GM23338 (cell line): ENCODE results near the gene TXNDC2. TPM values are rescaled to one million over a fixed set of nuclear protein-coding genes. Genes with fewer than 3 reads are reported as not detected.

Source experiments
- ATAC-seq: fragments of 200-7000 bp; cut with Tn5 transposase; 3 replicates; pipeline ENCODE4 v1.9.1; 2020
- DNase-seq: peaks from one replicate; pipeline ENCODE4 v3.0.0-alpha.2; 2015; ENCODE audit warnings: low spot score
- H2AFZ ChIP-seq: fragments of 200-600 bp; sonication (generic); 2 replicates; pipeline ENCODE4 v1.8.0; 2016; ENCODE audit warnings: antibody characterized with exemption, mild to moderate bottlenecking, moderate library complexity
- H3F3A ChIP-seq: fragments of 200-600 bp; sonication (generic); replicated peaks from 2 replicates; pipeline ENCODE4 v1.8.0; 2017; ENCODE audit warnings: antibody characterized with exemption, mixed run types, low read depth
- H3K27ac ChIP-seq: fragments of 200-600 bp; sonication (generic); 2 replicates; pipeline ENCODE4 v1.6.1; 2016; ENCODE audit warnings: low read depth
- H3K27me3 ChIP-seq: fragments of 200-600 bp; sonication (generic); 2 replicates; pipeline ENCODE4 v1.8.0; 2016; ENCODE audit warnings: mild to moderate bottlenecking, mixed run types, moderate library complexity; ENCODE audit not compliant: insufficient read depth
- H3K36me3 ChIP-seq: fragments of 200-600 bp; sonication (generic); 2 replicates; pipeline ENCODE4 v1.8.0; 2016; ENCODE audit warnings: mild to moderate bottlenecking; ENCODE audit not compliant: insufficient read depth
- H3K4me1 ChIP-seq: fragments of 200-600 bp; sonication (generic); 2 replicates; pipeline ENCODE4 v1.8.0; 2016; ENCODE audit warnings: mild to moderate bottlenecking, moderate library complexity; ENCODE audit not compliant: insufficient read depth
- H3K4me2 ChIP-seq: fragments of 200-600 bp; sonication (generic); 2 replicates; pipeline ENCODE4 v1.7.1; 2017; ENCODE audit warnings: mixed run types
- H3K4me3 ChIP-seq: fragments of 200-600 bp; sonication (generic); 2 replicates; pipeline ENCODE4 v1.6.1; 2016; ENCODE audit warnings: mixed run types
- H3K79me2 ChIP-seq: fragments of 200-600 bp; sonication (generic); replicated peaks from 2 replicates; pipeline ENCODE4 v1.8.0; 2017; ENCODE audit warnings: mild to moderate bottlenecking; ENCODE audit not compliant: insufficient read depth
- H3K9me2 ChIP-seq: fragments of 200-600 bp; sonication (generic); 2 replicates; pipeline ENCODE4 v1.8.0; 2017; ENCODE audit not compliant: insufficient read depth
- H4K20me1 ChIP-seq: fragments of 200-600 bp; sonication (generic); replicated peaks from 2 replicates; pipeline ENCODE4 v1.8.0; 2017; ENCODE audit warnings: mild to moderate bottlenecking; ENCODE audit not compliant: insufficient read depth
- H3K27ac Mint-ChIP-seq: 2 replicates; pipeline ENCODE4 v1.8.0; 2020; ENCODE audit warnings: inconsistent platforms, mild to moderate bottlenecking, moderate library complexity, mixed read lengths
- H3K27me3 Mint-ChIP-seq: 3 replicates; pipeline ENCODE4 v1.8.0; 2022; ENCODE audit warnings: low read depth, mild to moderate bottlenecking, moderate library complexity, mixed read lengths, inconsistent platforms; ENCODE audit not compliant: insufficient read depth, poor library complexity
- H3K36me3 Mint-ChIP-seq: 3 replicates; pipeline ENCODE4 v1.8.0; 2021; ENCODE audit warnings: low read depth, mild to moderate bottlenecking, inconsistent platforms, moderate library complexity, mixed read lengths
- H3K4me1 Mint-ChIP-seq: 3 replicates; pipeline ENCODE4 v1.8.0; 2020; ENCODE audit warnings: mild to moderate bottlenecking, inconsistent platforms, mixed read lengths
- H3K4me3 Mint-ChIP-seq: 3 replicates; pipeline ENCODE4 v1.8.0; 2021; ENCODE audit warnings: moderate library complexity, mild to moderate bottlenecking, inconsistent platforms, mixed read lengths
- H3K9me3 Mint-ChIP-seq: 3 replicates; pipeline ENCODE4 v1.8.0; 2020; ENCODE audit warnings: moderate library complexity, mild to moderate bottlenecking, inconsistent platforms, mixed read lengths
- CREB1 ChIP-seq: fragments of 250-450 bp; sonication (Bioruptor Pico); IDR thresholded peaks from 2 replicates; pipeline ENCODE4 v1.5.0; 2020; ENCODE audit warnings: low read depth, mild to moderate bottlenecking, moderate library complexity
- EZH2 ChIP-seq: fragments of 200-600 bp; sonication (generic); IDR thresholded peaks from one replicate; pipeline ENCODE4 v1.8.0; 2017; ENCODE audit warnings: antibody characterized with exemption, mild to moderate bottlenecking, low read depth; ENCODE audit not compliant: unreplicated experiment
- EZH2phosphoT487 ChIP-seq: fragments of 200-600 bp; sonication (generic); IDR thresholded peaks from one replicate; pipeline ENCODE4 v1.8.1; 2018; ENCODE audit warnings: antibody characterized with exemption; ENCODE audit not compliant: unreplicated experiment
- JUNB ChIP-seq: IDR thresholded peaks from one replicate; pipeline ENCODE4 v1.6.1; 2016; ENCODE audit warnings: antibody characterized with exemption; ENCODE audit not compliant: unreplicated experiment
- NANOG ChIP-seq: IDR thresholded peaks from 2 replicates; pipeline ENCODE4 v1.6.1; 2016; ENCODE audit warnings: antibody characterized with exemption, borderline replicate concordance
- POLR2AphosphoS5 ChIP-seq: IDR thresholded peaks from 2 replicates; pipeline ENCODE4 v1.6.1; 2016; ENCODE audit warnings: antibody characterized with exemption, low read depth
- ZNF114 ChIP-seq: fragments of 250-450 bp; sonication (Bioruptor Pico); IDR thresholded peaks from 2 replicates; pipeline ENCODE4 v1.5.0; 2020; ENCODE audit warnings: mild to moderate bottlenecking, moderate library complexity
- ZNF331 ChIP-seq: fragments of 250-450 bp; sonication (Bioruptor Pico); IDR thresholded peaks from 2 replicates; pipeline ENCODE4 v1.5.0; 2020; ENCODE audit warnings: low read depth, mild to moderate bottlenecking, moderate library complexity
- polyA plus RNA-seq: library from polyadenylated mRNA; unstranded; fragments of >200 nt; fragmentation: Nextera tagmentation; extraction: Ambion mirVana; gene quantifications from 2 replicates; pipeline ENCODE4 v1.2.1, GENCODE V29; 2016
- total RNA-seq: library from RNA; depleted of rRNA; stranded (reverse); fragments of >200 nt; shearing (Covaris generic); gene quantifications from 2 replicates; pipeline ENCODE4 v1.2.3, GENCODE V29; 2014
- TF ChIP-seq, protein P1 (sequence below), 2 experiments: fragments of 200-600 bp in 1 of 2; sonication (generic) in 1 of 2; conservative IDR thresholded peaks; 2 replicates each; pipeline versions ENCODE4 v1.5.1 to v1.6.1; 2016 to 2017; ENCODE audit warnings: antibody characterized with exemption in 2 of 2, low read depth in 2 of 2, mild to moderate bottlenecking in 2 of 2, moderate library complexity in 1 of 2
- TF ChIP-seq, protein P2 (sequence below): IDR thresholded peaks from 2 replicates; pipeline ENCODE4 v1.6.1; 2016; ENCODE audit warnings: antibody characterized with exemption
- TF ChIP-seq, protein P3 (sequence below): IDR thresholded peaks from one replicate; pipeline ENCODE4 v1.6.1; 2018; ENCODE audit warnings: antibody characterized with exemption; ENCODE audit not compliant: unreplicated experiment

The TXNDC2 gene
- total and polyA plus RNA-seq, 2 experiments from 2014 or later = 0.16 TPM; not detected in 1

DNA sequence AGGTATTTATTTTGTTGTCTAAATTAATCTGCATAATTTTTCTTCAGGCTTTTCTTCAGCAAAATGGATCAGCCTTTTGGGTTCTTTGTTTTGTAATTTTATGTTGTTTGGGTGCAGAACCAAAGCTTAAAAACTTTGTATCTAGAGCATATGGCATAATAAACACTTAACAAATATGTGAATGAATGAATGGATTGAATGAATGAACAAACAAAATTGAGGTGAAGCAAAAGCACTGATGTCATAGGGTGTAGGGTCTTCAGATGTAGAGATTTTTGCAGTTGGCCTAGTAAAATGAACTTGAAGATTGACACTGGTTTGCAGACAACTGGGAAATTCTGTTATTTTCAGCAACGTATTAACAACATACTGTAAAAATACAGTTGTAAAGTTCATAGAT is 45.4 kb downstream of the TXNDC2 start (continued):
- TF ChIP-seq, protein P1, sequence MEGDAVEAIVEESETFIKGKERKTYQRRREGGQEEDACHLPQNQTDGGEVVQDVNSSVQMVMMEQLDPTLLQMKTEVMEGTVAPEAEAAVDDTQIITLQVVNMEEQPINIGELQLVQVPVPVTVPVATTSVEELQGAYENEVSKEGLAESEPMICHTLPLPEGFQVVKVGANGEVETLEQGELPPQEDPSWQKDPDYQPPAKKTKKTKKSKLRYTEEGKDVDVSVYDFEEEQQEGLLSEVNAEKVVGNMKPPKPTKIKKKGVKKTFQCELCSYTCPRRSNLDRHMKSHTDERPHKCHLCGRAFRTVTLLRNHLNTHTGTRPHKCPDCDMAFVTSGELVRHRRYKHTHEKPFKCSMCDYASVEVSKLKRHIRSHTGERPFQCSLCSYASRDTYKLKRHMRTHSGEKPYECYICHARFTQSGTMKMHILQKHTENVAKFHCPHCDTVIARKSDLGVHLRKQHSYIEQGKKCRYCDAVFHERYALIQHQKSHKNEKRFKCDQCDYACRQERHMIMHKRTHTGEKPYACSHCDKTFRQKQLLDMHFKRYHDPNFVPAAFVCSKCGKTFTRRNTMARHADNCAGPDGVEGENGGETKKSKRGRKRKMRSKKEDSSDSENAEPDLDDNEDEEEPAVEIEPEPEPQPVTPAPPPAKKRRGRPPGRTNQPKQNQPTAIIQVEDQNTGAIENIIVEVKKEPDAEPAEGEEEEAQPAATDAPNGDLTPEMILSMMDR (conservative IDR thresholded peaks at IDR 0.05; ENCODE audit: low read depth in 2 of 2) = no peak
- TF ChIP-seq, protein P2, sequence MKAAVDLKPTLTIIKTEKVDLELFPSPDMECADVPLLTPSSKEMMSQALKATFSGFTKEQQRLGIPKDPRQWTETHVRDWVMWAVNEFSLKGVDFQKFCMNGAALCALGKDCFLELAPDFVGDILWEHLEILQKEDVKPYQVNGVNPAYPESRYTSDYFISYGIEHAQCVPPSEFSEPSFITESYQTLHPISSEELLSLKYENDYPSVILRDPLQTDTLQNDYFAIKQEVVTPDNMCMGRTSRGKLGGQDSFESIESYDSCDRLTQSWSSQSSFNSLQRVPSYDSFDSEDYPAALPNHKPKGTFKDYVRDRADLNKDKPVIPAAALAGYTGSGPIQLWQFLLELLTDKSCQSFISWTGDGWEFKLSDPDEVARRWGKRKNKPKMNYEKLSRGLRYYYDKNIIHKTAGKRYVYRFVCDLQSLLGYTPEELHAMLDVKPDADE = no peak
- TF ChIP-seq ZNF114 (no peak), EZH2 (no peak), NANOG (no peak), CREB1 (no peak)
- TF ChIP-seq, protein P3, sequence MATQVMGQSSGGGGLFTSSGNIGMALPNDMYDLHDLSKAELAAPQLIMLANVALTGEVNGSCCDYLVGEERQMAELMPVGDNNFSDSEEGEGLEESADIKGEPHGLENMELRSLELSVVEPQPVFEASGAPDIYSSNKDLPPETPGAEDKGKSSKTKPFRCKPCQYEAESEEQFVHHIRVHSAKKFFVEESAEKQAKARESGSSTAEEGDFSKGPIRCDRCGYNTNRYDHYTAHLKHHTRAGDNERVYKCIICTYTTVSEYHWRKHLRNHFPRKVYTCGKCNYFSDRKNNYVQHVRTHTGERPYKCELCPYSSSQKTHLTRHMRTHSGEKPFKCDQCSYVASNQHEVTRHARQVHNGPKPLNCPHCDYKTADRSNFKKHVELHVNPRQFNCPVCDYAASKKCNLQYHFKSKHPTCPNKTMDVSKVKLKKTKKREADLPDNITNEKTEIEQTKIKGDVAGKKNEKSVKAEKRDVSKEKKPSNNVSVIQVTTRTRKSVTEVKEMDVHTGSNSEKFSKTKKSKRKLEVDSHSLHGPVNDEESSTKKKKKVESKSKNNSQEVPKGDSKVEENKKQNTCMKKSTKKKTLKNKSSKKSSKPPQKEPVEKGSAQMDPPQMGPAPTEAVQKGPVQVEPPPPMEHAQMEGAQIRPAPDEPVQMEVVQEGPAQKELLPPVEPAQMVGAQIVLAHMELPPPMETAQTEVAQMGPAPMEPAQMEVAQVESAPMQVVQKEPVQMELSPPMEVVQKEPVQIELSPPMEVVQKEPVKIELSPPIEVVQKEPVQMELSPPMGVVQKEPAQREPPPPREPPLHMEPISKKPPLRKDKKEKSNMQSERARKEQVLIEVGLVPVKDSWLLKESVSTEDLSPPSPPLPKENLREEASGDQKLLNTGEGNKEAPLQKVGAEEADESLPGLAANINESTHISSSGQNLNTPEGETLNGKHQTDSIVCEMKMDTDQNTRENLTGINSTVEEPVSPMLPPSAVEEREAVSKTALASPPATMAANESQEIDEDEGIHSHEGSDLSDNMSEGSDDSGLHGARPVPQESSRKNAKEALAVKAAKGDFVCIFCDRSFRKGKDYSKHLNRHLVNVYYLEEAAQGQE = no peak

DNA sequence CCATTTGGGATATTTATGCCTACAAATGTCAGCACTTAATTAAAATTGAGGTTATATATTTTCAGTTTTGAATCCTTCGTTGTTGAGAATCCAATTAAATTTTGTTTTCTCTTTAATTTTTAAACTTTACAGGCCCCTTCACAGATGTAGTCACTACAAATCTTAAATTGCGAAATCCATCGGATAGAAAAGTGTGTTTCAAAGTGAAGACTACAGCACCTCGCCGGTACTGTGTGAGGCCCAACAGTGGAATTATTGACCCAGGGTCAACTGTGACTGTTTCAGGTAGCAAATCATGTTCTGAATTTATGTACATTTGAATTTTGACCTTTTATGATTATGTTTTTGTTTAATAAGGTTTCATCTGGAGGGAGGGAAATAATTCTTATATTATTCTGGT is 45.9 kb downstream of the TXNDC2 start:
- H3K4me3 ChIP-seq = no peak overlapping the region
- Mint-ChIP-seq H3K9me3 (no peaks in the 10 kb centered on the region), H3K36me3 (peaks cover 27% of the 10 kb centered on the region; the same call in 2 of the 3 replicates), H3K4me1 (peaks cover 34% of the 10 kb centered on the region), H3K4me3 (no peak overlapping the region), H3K27ac (no peak overlapping the region), H3K27me3 (no peaks in the 10 kb centered on the region)
- peaks cover 5% of the 10 kb centered on the region for H4K20me1 ChIP-seq
- peaks cover 91% of the 10 kb centered on the region for H3K79me2 ChIP-seq
- DNase-seq (no peak), ATAC-seq (no peak)
- H3K4me1 ChIP-seq = peaks cover 31% of the 10 kb centered on the region
- H3K27me3 ChIP-seq = no peaks in the 10 kb centered on the region
- H3K9me2 ChIP-seq = no peaks in the 10 kb centered on the region
- no peak overlapping the region for H2AFZ ChIP-seq
- H3F3A ChIP-seq = no peaks in the 10 kb centered on the region
- H3K4me2 ChIP-seq = no peak overlapping the region
- peaks cover under 1% of the 10 kb centered on the region; the same call in 1 of the 2 replicates for H3K36me3 ChIP-seq
- no peak overlapping the region for H3K27ac ChIP-seq
- TF ChIP-seq CREB1 = no peak
- TF ChIP-seq, protein P2 = no peak
- TF ChIP-seq ZNF331 (CRISPR knock-in tag) = no peak
- no peak for TF ChIP-seq JUNB
- TF ChIP-seq, protein P3 = no peak
- TF ChIP-seq POLR2AphosphoS5 = no peak
- no peak for TF ChIP-seq EZH2phosphoT487
